Left hindlimb (tissue), 1 donor: ENCODE results near the gene AGBL4.

Source experiments
- DNase-seq: peaks from one replicate; pipeline ENCODE4 v3.0.0-alpha.2; 2018

Gene AGBL4

GRCh38 chr1:49686107-49686506 is 337.6 kb downstream of the AGBL4 start:
- no peak for DNase-seq

- no peak for DNase-seq
These were observed 346.0 kb downstream of the AGBL4 start for GRCh38 chr1:49677706-49678105.

GRCh38 chr1:49651136-49651535 is 372.6 kb downstream of the AGBL4 start:
- no peak for DNase-seq

- no peak for DNase-seq
These were observed 393.6 kb downstream of the AGBL4 start for GRCh38 chr1:49630156-49630555.

- no peak for DNase-seq
These were observed 396.0 kb downstream of the AGBL4 start for GRCh38 chr1:49627781-49628180.

GRCh38 chr1:49626472-49626871 is 397.3 kb downstream of the AGBL4 start:
- DNase-seq: no peak

- DNase-seq: no peak
These were observed 400.9 kb downstream of the AGBL4 start for GRCh38 chr1:49622877-49623276.

- DNase-seq: no peak
These were observed 417.7 kb downstream of the AGBL4 start for GRCh38 chr1:49606082-49606481.

- DNase-seq: no peak
These were observed 426.3 kb downstream of the AGBL4 start for GRCh38 chr1:49597436-49597835.

GRCh38 chr1:49576327-49576901 is 447.3 kb downstream of the AGBL4 start:
- no peak for DNase-seq

- no peak for DNase-seq
These were observed 467.0 kb downstream of the AGBL4 start for GRCh38 chr1:49556676-49557234.

- no peak for DNase-seq
These were observed 471.7 kb downstream of the AGBL4 start for GRCh38 chr1:49552101-49552500.

- no peak for DNase-seq
These were observed 479.1 kb downstream of the AGBL4 start for GRCh38 chr1:49544615-49545014.

GRCh38 chr1:49541096-49541752 is 482.5 kb downstream of the AGBL4 start:
- DNase-seq: no peak

GRCh38 chr1:49527606-49528305 is 496.0 kb downstream of the AGBL4 start:
- DNase-seq: no peak

- DNase-seq: no peak
These were observed 497.1 kb downstream of the AGBL4 start for GRCh38 chr1:49526672-49527071.

- no peak for DNase-seq
These were observed 500.0 kb downstream of the AGBL4 start for GRCh38 chr1:49523764-49524163.

GRCh38 chr1:49466961-49467360 is 556.8 kb downstream of the AGBL4 start:
- no peak for DNase-seq

GRCh38 chr1:49465486-49466185 is 558.1 kb downstream of the AGBL4 start:
- DNase-seq: no peak

GRCh38 chr1:49448200-49448599 is 575.6 kb downstream of the AGBL4 start:
- DNase-seq: no peak

GRCh38 chr1:49436865-49437264 is 586.9 kb downstream of the AGBL4 start:
- DNase-seq: no peak

- no peak for DNase-seq
These were observed 588.5 kb downstream of the AGBL4 start for GRCh38 chr1:49435291-49435690.

- no peak for DNase-seq
These were observed 599.0 kb downstream of the AGBL4 start for GRCh38 chr1:49424782-49425181.
